DMS53 treated with DMSO at 0.1 percent for 48 hours (cell line): ENCODE measurements around the gene VWA2.
"Not testable (repeated sequence)": the region's sequence is repeated elsewhere in the genome, so short reads cannot be mapped to it uniquely, and the experiment has no call there.

Experiments
- DNase-seq: peaks from one replicate; lab custom pipeline; 2025; ENCODE audit not compliant: unreplicated experiment; lab: John Stamatoyannopoulos, UW

VWA2 gene

DNA sequence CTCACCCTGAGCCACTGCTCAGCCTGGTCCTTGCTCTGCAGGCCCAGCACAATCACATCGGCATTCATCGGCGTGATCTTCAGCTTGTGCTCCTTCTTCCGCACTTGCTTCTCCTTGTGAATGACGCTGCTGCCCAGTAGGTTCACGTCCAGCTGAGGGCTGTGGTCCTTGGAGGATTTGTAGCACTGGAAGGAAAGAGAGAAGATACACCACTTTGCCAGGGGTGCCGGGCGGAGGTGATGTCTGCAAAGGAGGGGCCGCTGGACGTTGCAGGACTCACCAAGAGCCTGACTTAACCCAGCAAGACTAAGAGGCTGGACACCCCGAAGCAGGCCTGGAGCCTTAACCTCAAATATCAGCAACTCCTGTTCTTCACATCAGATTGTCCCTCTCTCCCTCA is 74.8 kb downstream of the VWA2 start:
- DNase-seq, result no peak

DNA sequence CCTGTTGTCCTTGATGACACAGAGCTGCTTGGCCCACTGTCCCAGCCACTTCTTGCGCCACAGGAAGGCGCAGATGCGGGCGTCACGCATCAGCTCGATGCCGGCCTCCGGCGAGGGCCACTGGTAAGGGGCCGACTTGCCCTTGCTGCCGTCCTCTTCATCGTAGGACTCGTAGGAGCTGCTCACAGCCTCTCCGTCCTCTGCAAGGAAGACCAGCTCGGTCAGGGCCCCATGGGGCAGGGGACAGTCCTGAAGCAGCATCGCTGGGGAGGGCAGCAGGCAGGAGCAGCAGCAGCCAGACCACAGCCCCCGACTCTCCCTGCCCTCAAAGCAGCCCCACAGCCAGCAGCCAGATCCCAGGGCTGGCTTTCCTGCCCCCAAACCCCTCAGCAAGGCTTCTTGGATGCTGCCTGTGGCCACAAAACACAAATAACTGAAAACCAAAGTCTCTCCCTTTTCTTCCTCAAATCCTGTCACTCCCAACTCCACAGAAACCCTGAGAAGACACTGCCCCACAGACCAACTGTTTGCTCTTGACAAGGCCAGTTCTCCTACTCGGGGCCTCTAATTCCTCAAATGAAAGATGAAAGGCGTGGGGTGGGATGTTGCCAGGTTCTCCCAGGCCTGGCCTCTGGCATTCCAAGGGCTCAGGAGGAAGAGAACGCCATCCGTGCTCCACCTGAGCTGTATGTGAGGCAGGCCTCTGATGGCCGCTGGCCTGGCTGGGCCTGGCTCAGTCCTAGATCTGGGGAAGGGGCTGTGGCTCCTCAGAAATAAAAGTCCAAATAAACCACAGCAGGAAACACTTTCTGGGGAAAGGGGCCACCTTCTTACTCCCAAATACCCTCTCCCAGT is 76.7 kb downstream of the VWA2 start:
- no peak for DNase-seq

DNA sequence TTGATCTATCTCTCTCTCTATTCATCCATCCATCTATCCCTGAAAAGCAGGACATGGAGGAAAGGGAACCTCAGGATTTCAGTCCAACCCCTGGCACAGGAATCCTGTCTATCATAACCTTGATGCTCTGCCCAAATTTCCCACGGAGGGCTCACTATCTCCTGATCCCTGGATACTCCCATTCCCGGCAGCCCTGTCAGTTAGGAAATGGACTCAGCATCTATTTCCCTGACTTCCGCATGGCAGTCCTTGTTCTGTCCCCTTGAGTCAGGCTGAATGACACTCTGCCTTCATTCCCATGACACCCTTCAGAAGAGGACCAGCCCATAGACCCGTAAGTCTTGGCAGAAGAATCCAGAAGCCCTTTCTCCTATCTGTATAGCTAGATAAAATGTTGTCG is 77.7 kb downstream of the VWA2 start:
- no peak for DNase-seq

DNA sequence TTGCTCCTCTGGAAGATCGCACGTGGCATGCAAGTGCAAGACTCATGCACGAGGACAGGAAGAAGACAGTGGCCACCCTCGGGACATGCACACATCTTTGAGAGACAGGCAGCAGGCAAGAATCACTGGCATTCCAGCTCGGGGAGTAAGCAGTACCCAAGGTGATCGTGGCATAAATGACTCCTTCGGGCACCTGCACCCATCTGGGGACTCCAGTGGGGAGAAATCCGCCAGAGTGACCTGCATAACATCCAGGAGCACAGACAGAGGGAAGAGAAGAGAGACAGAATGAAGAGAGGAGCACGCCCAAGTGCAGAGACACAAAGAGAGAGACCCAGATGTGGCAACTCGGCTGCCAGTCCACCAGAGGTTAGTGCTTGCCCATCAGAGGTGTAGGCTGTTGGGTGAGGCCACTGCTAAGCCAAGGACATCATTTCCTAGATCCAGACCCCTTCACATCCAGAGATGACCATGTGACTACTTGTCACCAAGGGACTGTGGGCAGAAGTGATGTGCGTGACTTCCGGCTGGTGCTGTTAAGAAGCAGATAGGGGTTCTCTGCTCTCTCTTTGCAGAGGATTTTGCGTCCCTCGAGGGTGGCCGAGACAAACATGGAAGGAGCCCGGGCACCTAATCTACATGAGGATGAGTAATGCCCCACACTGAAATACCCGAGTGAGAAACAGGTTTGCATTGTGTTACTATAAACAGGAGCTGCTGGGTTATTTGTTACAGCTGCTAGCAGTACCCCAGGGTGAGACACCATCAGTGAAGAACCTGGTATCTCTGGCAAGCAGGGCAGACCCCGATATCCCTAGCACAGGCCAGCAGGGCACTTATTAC is 80.6 kb downstream of the VWA2 start:
- no peak for DNase-seq

DNA sequence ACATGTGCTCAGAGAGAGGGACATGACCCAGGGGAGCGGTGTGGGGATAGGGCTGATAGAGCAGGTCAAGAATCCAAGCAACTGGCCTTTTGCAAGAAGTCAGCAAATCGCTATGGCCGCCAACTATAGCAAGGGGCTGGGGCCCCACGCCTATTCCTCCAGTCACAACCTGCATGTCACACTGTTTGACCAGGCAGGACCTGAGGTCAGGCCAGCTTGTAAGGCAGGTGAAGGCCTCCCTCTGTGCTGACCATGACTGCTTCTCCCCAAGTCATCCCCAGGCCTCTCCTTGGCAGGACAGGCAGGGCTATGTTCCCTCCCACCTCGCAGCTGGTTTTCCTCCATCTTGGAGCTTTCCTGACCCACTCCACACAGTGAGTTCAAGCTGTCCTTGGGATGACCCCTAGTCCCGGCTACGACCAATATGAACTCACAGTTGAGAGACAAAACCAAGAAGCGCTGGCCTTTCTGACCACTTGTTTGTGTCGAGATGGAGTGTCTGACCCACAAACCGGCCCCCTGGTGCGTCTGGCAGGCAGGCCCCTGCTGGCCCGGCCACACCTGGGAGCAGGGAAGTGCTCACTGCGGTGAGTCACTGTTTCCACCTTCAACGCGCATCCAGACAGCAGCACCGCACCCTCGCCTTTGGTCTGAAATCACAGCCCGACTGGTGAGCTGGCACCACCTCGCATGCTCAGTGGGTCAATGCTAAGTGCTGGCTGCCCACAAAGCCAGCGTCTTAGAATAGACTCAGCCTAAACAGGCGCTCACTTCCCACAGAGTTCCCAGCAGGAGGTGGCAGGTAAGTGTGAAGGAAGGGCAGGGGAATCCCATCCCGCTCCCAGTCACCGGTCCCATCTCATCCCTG is 81.4 kb downstream of the VWA2 start:
- no peak for DNase-seq

DNA sequence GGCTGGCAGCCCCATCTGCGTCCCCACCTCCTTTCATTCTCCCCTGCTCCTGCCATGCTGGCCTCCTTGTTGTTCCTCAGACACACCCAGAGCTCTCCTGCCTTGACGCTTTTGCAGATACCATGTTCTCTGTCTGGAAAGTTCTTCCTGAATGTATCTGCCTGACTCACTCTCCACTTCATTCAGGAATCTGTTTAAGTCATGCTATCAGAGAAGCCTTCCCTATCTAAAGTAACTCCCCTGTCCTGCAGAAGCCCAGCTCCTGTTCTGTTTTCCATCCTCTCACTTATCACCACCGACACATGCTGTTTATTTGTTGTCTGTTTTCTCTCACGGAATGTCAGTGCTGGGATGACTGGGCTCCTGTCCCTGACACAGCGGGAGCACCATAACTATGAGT is 83.3 kb downstream of the VWA2 start:
- no peak for DNase-seq

DNA sequence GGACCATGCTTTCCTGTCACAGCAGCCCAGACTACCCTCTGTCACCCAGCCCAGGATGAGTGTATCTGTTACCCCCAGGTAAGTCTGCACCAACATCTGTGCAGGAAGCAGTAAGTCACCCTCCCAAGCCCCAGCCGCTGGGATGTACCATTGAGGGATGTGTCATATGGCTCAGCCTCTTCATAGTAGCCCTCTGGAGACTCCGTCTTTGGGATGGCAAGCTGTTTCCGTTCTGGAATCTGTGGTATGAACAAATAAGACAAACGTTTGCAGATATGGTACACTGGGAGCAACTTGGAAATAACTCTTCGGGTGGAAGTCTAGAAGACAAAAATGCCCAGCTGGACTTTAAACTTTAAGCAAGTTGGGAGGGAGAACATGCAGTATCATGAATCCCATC is 84.0 kb downstream of the VWA2 start:
- DNase-seq, result no peak

DNA sequence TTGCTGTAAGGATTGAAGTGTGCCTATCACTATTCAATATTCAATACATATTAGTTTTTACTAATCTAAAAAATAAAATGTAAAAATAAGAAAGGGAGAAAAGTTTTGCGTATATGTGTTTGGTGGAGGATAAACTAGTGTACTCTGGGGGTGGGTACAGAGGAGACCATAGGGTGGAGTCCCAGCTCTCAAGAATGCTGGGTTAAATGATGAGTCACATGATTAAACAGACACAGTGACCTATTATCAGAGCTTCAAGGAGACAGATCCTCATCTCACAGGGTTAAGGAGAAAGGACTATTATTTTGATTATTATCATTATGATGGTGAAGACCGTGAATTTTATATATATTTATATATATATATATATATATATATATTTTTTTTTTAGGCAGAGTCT is 87.7 kb downstream of the VWA2 start:
- DNase-seq, result no peak

DNA sequence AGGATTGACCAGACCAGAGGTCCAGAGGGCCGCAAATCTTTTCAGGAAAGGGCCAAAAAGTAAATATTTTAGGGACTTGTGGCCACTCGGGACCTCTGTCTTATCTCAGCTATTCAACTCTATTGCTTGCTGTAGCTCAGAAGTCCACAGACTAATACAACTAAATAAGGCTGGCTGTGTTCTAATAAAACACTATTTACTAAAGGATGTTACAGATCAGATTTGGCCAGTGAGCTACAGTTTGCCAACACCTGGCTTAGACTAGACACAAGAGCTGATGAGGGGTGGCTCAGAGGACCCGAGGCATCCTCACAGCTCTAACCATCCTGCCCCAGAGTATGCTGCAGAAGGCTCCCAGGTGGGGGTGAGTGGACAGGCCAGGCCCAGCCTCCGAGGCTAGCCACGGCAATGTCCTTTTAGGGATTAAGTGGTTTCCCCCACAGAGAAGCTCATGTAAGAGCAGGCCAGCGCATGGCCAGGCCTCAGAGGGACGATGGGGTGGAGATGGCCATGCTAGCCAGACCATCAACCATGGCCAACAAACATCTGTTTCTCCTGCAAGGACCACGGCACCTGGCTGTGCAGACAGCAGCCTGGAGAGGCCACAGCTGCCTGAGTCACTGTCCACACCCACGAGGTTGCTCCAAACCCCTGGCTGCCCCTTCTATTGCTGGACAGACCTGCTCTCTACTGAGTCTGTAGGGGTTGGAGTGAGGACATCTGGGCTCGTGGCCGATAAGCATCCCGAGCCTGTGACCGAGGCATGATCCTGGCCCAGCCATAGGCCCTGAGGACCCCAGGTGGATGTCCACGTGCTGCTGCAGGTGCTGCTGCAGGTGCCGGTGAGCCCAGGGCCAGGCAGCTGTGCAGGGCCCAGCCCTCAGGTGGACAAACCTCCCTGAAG is 88.7 kb downstream of the VWA2 start:
- no peak for DNase-seq

DNA sequence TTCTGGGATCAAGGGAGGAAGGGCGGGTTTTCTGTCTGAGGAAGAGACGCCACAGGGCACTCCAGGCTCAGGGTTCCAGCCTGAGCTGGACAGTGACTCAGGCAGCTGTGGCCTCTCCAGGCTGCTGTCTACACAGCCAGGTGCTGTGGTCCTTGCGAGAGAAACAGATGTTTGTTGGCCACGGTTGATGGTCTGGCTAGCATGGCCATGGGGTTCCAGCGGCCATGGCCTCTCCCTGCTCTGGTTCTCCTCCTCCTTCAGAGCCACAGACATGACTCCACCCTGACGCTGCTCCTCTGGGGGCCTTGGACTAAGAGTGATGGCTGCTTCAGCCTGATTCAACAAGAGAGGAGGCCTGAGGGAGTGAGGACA is 89.4 kb downstream of the VWA2 start:
- no peak for DNase-seq

DNA sequence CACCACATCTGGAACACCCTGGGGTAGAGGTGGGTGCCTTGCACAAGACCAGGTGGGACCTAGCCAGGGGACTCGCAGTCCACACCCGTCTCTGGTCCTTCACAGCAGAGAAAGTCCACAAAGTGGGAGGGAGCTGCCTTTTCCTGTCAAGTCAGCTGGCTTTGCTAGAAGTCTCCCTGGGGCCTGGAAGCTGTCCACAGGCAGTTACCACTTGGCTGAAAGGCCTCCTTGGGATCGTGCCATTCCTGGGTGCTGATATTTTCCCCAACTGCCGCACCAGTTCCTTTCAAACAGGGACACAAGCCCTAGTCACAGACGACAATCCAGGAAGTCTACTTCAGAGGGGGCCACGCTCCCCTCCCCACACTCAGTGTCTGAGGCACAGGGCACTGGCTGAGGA is 89.8 kb downstream of the VWA2 start:
- DNase-seq, result no peak

DNA sequence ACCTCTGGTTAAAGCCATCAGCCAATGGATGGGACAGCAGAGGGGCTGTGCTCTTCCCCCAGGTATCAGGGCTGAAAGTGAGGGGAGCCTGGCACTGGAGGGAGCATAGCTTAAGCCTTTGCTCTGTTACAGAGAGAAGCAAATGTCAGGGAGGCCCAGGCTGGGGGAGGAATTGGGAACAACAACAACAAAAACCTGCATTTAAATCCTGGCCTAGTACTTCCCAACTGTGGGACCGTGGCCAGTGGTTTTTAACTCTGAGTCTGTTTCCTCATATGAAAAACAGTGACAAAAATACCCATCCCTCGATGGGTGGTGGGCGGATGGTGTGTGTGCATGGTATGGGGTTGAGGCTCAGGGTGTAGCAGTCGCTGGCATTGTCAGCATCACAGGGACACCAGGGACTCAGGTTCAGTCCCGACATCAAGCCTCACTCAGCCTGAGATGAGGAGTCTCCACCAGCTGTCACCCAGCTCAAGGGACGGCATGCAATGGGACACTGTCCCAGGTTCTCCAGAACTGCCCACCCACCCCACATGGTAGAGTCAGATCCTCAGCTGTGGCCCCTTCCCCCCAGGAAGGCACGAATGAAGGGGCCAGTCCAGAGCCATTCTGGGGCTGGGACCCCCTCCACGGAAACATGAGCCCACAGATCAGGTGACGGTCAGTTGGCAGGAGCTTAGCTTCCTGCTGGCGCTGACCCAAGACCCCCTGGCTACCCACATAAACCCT is 90.7 kb downstream of the VWA2 start:
- DNase-seq, result no peak

DNA sequence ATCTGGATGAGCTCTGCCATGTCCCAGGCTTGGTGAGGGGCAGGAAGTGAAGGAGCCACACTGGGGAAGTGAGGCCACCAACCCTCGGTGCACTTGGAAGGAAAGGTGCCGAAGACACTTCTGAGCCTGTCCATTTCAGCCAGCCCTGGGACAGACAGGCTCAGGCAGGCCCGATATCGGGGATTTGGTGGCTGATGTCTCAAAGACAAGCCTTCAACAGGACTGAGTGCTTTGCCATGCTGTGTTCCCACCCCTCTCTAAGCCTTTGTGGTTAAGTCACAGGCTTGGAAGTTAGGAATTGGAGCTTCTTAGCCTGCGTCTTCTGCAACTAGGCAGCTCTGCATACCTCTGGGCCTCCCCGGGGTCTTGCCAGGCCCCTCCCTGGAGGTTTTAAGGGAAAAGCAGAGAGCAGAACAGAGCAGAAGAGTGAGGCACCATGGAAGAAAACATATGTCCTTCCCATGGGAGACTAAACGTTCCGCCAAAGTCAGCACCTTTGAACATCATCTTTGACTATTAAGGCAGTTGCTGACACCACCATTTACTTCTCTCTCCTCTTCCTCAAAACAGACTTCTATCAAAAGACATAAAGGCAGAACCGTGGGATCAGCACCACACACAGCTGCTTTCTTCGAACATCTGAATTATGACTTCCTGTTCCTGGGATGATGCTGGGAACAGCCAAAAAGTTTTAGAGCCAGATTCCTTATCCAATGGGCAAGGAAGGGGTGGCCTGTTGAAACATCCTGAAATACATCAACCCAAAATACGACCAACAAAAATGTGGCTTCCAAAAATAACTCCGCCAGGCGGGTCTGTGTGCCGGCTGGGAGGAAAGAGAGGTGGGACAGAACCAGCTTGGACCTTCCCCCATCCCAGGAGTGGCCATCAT is 93.5 kb downstream of the VWA2 start:
- no peak for DNase-seq

DNA sequence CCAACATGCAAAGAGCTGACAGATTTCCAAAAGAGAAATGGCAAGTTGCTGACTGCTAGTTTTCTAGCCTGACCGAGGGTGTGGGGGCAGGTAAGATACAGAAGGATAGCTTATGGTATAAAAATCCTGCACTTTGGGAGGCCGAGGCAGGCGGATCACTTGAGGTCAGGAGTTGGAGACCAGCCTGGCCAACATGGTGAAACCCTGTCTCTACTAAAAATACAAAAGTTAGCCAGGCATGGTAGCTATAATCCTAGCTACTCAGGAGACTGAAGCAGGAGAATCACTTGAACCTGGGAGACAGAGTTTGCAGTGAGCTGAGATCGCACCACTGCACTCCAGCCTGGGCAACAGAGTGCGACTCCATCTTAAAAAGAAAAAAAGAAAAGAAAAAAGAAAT is 94.4 kb downstream of the VWA2 start:
- DNase-seq, result not testable (repeated sequence)

DNA sequence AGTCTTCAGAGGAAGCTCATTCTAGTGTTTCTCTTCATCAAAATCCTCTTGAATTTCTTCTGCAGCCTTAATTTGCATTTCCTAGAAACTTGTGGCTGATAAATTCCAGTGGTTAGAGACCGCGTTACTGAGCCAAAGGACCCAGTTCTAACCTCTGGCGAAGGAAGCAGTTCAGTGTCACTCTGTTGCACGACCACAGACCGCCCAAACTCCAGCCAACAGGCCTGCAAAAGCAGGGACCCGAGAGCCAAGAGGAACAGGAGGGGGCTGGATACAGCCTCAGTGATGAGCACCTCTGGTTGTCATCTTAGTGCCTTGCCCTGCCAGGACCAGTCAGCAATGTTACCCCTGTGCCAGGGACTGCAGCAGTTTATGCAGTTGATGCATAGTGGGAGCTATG is 95.2 kb downstream of the VWA2 start:
- no peak for DNase-seq

DNA sequence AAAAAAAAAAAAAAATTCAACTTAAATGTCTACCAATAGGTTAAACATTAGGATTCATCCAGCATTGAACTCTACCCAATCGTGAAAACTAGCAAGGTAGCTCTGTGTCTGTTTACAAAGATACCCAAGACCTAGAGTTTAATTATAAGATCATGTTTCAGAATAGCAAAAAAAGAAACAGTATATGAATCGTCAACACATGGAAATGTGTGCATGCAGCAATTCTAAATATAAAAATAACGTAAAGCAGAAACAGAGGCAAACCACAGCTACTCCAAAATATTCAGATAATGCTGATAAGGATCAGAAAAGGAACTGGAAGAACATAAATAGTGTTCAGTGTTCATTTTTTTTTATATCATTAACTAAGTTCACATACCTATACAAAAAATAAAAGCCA is 96.6 kb downstream of the VWA2 start:
- DNase-seq, result no peak

DNA sequence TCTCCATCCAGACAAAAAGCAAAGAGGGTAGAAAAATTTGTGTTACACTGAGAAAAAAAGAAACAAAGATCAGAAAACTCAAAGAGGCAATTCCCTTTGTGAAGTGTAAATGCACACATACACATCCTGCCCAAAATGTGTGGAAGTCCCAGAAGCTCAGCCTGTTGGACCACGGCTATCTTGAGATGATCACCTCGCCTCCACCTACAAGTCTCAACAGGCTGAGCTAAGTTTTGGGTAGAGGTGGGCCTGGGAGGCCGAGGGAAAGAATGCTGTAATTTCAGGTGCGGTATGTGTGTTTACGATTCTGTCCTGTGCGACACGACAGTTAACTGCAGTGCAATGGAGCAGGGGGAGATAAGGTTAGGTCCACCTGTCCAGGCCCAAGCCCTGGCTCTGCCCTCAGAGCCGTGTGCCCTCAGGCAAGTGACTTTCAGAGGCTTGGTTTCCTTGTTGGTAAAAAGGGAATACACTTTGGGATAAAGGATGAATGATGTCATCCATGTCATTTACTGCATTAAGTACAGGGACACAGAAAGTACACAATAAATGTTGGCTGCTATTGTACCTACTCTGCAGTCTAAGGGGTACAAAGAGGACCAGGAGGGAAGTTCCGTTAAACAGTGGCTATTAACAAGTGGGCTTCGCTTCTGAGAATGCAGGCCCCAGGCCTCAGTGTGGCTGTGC is 97.9 kb downstream of the VWA2 start:
- DNase-seq, result no peak
